Fibroblast of lung (primary cell): ENCODE measurements around the gene ZNF185.

Experiments used
- EZH2 ChIP-seq: IDR thresholded peaks from 2 replicates; pipeline ENCODE4 v1.5.1; 2012; ENCODE audit warnings: low read length, control low read depth, mild to moderate bottlenecking; ENCODE audit errors: missing control alignments
- TF ChIP-seq, protein P1 (sequence below), 2 donors: IDR thresholded peaks in 1 of 2; conservative IDR thresholded peaks in 1 of 2; 1 replicate in 1 of 2; 2 replicates in 1 of 2; pipeline ENCODE4 v1.5.1; 2011 to 2012; ENCODE audit warnings: low read length in 2 of 2, control low read depth in 1 of 2, inconsistent platforms in 1 of 2, low read depth in 1 of 2, mild to moderate bottlenecking in 1 of 2

DNA sequence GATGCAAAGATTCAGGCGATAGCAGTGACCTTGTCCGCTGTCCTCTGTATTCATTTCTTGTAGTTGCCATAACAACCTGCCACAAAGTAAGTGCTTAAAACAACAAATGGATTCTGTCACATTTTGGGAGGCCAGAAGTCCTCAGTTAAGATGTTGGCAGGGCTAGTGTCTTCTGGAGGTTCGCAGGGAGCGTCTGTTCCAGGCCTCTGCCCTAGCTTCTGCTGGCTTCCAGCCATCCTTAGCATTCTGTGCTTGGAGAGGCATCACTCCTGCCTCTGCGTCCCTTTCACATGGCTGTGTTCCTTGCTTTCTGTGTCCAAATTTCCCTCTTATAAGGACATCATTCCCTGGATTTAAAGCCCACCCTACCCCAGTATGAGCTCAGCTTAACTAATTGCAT is 31.5 kb upstream of the ZNF185 start:
- no peak for TF ChIP-seq EZH2
- TF ChIP-seq, protein P1, sequence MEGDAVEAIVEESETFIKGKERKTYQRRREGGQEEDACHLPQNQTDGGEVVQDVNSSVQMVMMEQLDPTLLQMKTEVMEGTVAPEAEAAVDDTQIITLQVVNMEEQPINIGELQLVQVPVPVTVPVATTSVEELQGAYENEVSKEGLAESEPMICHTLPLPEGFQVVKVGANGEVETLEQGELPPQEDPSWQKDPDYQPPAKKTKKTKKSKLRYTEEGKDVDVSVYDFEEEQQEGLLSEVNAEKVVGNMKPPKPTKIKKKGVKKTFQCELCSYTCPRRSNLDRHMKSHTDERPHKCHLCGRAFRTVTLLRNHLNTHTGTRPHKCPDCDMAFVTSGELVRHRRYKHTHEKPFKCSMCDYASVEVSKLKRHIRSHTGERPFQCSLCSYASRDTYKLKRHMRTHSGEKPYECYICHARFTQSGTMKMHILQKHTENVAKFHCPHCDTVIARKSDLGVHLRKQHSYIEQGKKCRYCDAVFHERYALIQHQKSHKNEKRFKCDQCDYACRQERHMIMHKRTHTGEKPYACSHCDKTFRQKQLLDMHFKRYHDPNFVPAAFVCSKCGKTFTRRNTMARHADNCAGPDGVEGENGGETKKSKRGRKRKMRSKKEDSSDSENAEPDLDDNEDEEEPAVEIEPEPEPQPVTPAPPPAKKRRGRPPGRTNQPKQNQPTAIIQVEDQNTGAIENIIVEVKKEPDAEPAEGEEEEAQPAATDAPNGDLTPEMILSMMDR (conservative IDR thresholded peaks at IDR 0.05 in 1 of 2, IDR thresholded peaks at IDR 0.05 in 1 of 2; ENCODE audit: low read depth in 1 of 2, low read length in 2 of 2), result no peak
